ENCODE measurements around the gene CDC42EP2. TPM values are rescaled to one million over a fixed set of nuclear protein-coding genes. Genes with fewer than 3 reads are reported as not detected.
A peak's percentile ranks its signal among the peaks of the same experiment; 100 is the strongest.

Gene CDC42EP2
- total and polyA plus RNA-seq, 2 donors from 2014 or later = 13.7 to 19.4 TPM

DNA sequence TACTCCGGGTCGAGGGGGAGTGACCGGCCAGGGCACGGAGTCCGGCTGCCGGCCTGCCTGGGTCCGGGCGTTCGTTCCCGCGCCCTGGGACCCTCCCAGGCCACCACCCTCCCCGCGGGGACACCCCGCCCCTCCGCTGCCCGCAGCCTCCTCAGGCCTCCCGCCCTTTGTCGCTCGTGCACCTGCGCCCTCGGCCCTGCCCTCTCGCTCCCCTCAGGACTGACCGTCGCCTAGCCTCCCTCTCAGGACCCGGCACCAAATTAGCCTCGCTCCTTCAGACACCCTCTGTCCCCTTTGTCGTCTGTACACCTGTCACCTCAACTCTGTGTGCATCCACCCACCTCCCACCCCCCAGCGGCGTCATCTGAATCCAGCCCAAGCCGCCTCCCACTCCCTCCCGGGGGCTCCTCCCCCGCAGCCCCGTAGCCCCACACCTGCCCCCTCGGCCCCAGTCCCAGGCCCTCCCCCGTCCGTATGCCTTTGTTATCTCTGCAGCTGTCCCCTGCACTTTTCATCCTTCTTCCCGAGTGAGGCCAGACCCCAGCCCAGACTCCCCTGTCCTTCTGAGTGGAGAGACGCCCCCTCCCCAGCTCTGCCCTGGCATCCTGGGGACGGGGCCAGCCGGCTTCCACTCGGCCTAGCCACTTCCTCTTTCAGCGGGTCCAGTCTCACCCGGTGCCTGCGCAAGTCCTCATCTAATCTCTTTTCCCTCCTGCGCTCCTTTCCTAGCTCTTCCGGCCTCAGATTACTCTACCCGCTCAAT, 40.5 kb downstream of the CDC42EP2 start:
- DNase-seq (peak; percentile 63 to 86 (median 70)), FAIRE-seq (no peak)
- H3K4me3 ChIP-seq (ENCODE audit: low read length in 3 of 3) = peak overlapping the region; percentile 18 to 49 (median 46)
- H3K9ac ChIP-seq (ENCODE audit: low read length in 3 of 3) = peak overlapping the region in 1 of 3 donors; percentile 40
- peaks cover 0 to 16% (median 13%) of the 10 kb centered on the region in 3 donors for H3K36me3 ChIP-seq (ENCODE audit: control insufficient read depth in 2 of 3, insufficient read depth in 3 of 3, low read length in 3 of 3)
- TF ChIP-seq CTCF (IDR thresholded peaks at IDR 0.05; ENCODE audit: borderline replicate concordance, extremely low read depth, insufficient read depth) = no peak
- H3K4me1 ChIP-seq (ENCODE audit: control insufficient read depth in 2 of 3, insufficient read depth in 2 of 3, low read depth in 1 of 3, low read length in 3 of 3) = peaks cover 0 to 19% (median 18%) of the 10 kb centered on the region in 3 donors
- H3K27ac ChIP-seq (ENCODE audit: low read depth in 2 of 2, low read length in 2 of 2) = no peak overlapping the region
- H3K9me3 ChIP-seq (ENCODE audit: control insufficient read depth in 2 of 3, insufficient read depth in 1 of 3, low read length in 3 of 3) = no peaks in the 10 kb centered on the region
- intact Hi-C loops (cut with DNase I) = no loop called here
- H3K27me3 ChIP-seq (ENCODE audit: control insufficient read depth, insufficient read depth, low read length) = no peaks in the 10 kb centered on the region

DNA sequence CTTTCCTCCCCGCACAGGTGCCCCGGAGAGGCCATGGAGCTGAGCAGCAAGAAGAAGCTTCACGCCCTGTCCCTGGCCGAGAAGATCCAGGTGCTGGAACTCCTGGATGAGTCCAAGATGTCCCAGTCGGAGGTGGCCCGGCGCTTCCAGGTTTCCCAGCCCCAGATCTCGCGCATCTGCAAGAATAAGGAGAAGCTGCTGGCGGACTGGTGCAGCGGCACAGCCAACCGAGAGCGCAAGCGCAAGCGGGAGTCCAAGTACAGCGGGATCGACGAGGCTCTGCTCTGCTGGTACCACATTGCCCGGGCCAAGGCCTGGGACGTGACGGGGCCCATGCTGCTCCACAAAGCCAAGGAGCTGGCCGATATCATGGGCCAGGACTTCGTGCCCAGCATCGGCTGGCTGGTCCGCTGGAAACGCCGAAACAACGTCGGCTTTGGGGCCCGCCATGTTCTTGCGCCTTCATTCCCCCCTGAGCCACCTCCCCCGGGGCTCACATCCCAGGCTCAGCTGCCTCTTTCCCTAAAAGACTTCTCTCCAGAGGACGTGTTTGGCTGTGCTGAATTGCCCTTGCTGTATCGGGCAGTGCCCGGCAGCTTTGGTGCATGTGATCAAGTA, 41.2 kb downstream of the CDC42EP2 start:
- Histone ChIP-seq H3K4me3 (ENCODE audit: low read length in 3 of 3) (peak overlapping the region in 1 of 3 donors; percentile 32), H3K4me1 (ENCODE audit: control insufficient read depth in 2 of 3, insufficient read depth in 2 of 3, low read depth in 1 of 3, low read length in 3 of 3) (peaks cover 0 to 19% (median 18%) of the 10 kb centered on the region in 3 donors), H3K27ac (ENCODE audit: low read depth in 2 of 2, low read length in 2 of 2) (peak overlapping the region in 1 of 2 donors; percentile 30), H3K36me3 (ENCODE audit: control insufficient read depth in 2 of 3, insufficient read depth in 3 of 3, low read length in 3 of 3) (peaks cover 0 to 13% (median 10%) of the 10 kb centered on the region in 3 donors), H3K9ac (ENCODE audit: low read length in 3 of 3) (peak overlapping the region in 1 of 3 donors; percentile 40), H3K9me3 (ENCODE audit: control insufficient read depth in 2 of 3, insufficient read depth in 1 of 3, low read length in 3 of 3) (no peaks in the 10 kb centered on the region), H3K27me3 (ENCODE audit: control insufficient read depth, insufficient read depth, low read length) (no peaks in the 10 kb centered on the region)
- DNase-seq (peak in 4 of 5 donors; percentile 64 to 84 (median 71)), FAIRE-seq (no peak)
- intact Hi-C loops (cut with DNase I) = no loop called here
- no peak for TF ChIP-seq CTCF (IDR thresholded peaks at IDR 0.05; ENCODE audit: borderline replicate concordance, extremely low read depth, insufficient read depth)

GRCh38 chr11:65356394-65356972, 41.8 kb downstream of the CDC42EP2 start:
- intact Hi-C loops (cut with DNase I) = no loop called here
- Histone ChIP-seq H3K27me3 (ENCODE audit: control insufficient read depth, insufficient read depth, low read length) (no peaks in the 10 kb centered on the region), H3K36me3 (ENCODE audit: control insufficient read depth in 2 of 3, insufficient read depth in 3 of 3, low read length in 3 of 3) (peaks cover 0 to 11% (median 5%) of the 10 kb centered on the region in 3 donors), H3K9me3 (ENCODE audit: control insufficient read depth in 2 of 3, insufficient read depth in 1 of 3, low read length in 3 of 3) (no peaks in the 10 kb centered on the region), H3K4me3 (ENCODE audit: low read length in 3 of 3) (no peak overlapping the region), H3K4me1 (ENCODE audit: control insufficient read depth in 2 of 3, insufficient read depth in 2 of 3, low read depth in 1 of 3, low read length in 3 of 3) (peaks cover 0 to 19% (median 18%) of the 10 kb centered on the region in 3 donors), H3K9ac (ENCODE audit: low read length in 3 of 3) (no peak overlapping the region), H3K27ac (ENCODE audit: low read depth in 2 of 2, low read length in 2 of 2) (peak overlapping the region; percentile 22 to 30)
- DNase-seq (peak in 2 of 5 donors; percentile 58 to 71), FAIRE-seq (no peak)
- no peak for TF ChIP-seq CTCF (IDR thresholded peaks at IDR 0.05; ENCODE audit: borderline replicate concordance, extremely low read depth, insufficient read depth)
